H1 (cell line): ENCODE data around the gene PPP1R1A. TPM values are rescaled to one million over a fixed set of nuclear protein-coding genes. Genes with fewer than 3 reads are reported as not detected.

ENCODE experiments used
- ATF3 ChIP-seq: IDR thresholded peaks from 2 replicates; pipeline ENCODE4 v1.6.1; 2011; ENCODE audit warnings: low read depth, mild to moderate bottlenecking, low read length; ENCODE audit not compliant: insufficient read depth
- RBBP5 ChIP-seq: IDR thresholded peaks from 2 replicates; pipeline ENCODE4 v1.7.1; 2012; ENCODE audit warnings: low read depth, mild to moderate bottlenecking, inconsistent platforms, low read length, moderate library complexity, borderline replicate concordance
- polyA plus RNA-seq, 7 experiments: library from polyadenylated mRNA; depleted of rRNA in 3 of 7; stranded (reverse) in 5 of 7; unstranded in 2 of 7; fragments of >200 nt in 5 of 7; fragments of 200-250 nt in 2 of 7; gene quantifications; 1 replicate in 5 of 7; 2 replicates in 1 of 7; 4 replicates in 1 of 7; pipeline versions ENCODE4 v1.2.1 to v1.2.3, GENCODE V29; 2011 to 2013; ENCODE audit warnings: missing spikeins in 2 of 7, mixed read lengths in 2 of 7
- total RNA-seq: library from RNA; stranded (reverse); fragmentation: NEBNext Ultra II Directional; extraction: Animal tissue kit (Norgen Biotek cat#: 25700); gene quantifications from 2 replicates; pipeline ENCODE4 v1.2.1, GENCODE V29; 2021
- TF ChIP-seq, protein P1 (sequence below): IDR thresholded peaks from 2 replicates; pipeline ENCODE4 v1.6.1; 2012; ENCODE audit warnings: inconsistent platforms

Gene PPP1R1A
- total and polyA plus RNA-seq, 2 of the 8 experiments (the other 6 are each of a cell fraction or from before 2014, with no cell fraction given): 5.8 to 13.1 TPM

DNA sequence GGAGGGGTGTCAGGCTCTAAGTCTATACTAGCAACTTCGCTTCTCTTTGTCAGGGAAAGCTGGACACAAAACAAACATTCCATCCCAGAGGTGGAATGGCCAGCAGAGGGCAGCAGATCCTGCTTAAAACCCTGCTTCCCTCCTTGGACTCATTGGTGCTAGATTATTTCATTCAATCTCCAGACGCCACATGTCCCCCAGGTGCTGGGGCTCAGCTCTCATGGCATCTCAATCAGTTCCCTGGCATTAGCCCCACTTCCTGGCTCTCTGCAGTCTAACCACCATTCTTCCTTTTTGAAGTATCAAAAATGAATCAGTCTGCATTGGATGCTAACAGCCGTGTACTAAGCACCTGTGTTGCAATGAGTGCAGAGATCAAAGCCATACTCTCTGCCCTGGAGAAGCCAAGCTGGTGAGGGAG lies 8.1 kb upstream of the PPP1R1A start (continued):
- TF ChIP-seq, protein P1, sequence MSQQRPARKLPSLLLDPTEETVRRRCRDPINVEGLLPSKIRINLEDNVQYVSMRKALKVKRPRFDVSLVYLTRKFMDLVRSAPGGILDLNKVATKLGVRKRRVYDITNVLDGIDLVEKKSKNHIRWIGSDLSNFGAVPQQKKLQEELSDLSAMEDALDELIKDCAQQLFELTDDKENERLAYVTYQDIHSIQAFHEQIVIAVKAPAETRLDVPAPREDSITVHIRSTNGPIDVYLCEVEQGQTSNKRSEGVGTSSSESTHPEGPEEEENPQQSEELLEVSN: no peak
- TF ChIP-seq ATF3 (no peak), RBBP5 (no peak)
